Osteoblast (primary cell): ENCODE data around the gene MVK. TPM values are rescaled to one million over a fixed set of nuclear protein-coding genes. Genes with fewer than 3 reads are reported as not detected.

Experiments
- DNase-seq: peaks from one replicate; pipeline ENCODE4 v3.0.0; 2011; ENCODE audit warnings: low spot score, mixed read lengths; ENCODE audit not compliant: insufficient read length; ENCODE audit errors: missing footprints
- H2AFZ ChIP-seq: 2 replicates; pipeline ENCODE4 v1.6.0; 2011; ENCODE audit warnings: mild to moderate bottlenecking, low read length
- H3K27ac ChIP-seq: 2 replicates; pipeline ENCODE4 v1.5.1; 2011; ENCODE audit warnings: mild to moderate bottlenecking, low read depth, low read length, moderate library complexity
- H3K27me3 ChIP-seq: 2 replicates; pipeline ENCODE4 v1.6.0; 2012; ENCODE audit warnings: mild to moderate bottlenecking, control low read depth, inconsistent platforms, low read length, moderate library complexity; ENCODE audit not compliant: insufficient read depth
- H3K36me3 ChIP-seq: 2 replicates; pipeline ENCODE4 v1.5.1; 2011; ENCODE audit warnings: mild to moderate bottlenecking, low read length, control low read depth, moderate library complexity; ENCODE audit not compliant: insufficient read depth
- H3K4me1 ChIP-seq: 2 replicates; pipeline ENCODE4 v1.5.1; 2011; ENCODE audit warnings: mild to moderate bottlenecking, low read length, control low read depth, moderate library complexity; ENCODE audit not compliant: insufficient read depth
- H3K4me2 ChIP-seq: 2 replicates; pipeline ENCODE4 v1.6.0; 2011; ENCODE audit warnings: mild to moderate bottlenecking, low read length; ENCODE audit not compliant: insufficient read depth
- H3K4me3 ChIP-seq: fragments of 200-600 bp; sonication (generic); 3 replicates; pipeline ENCODE4 v1.5.1; 2012; ENCODE audit warnings: mild to moderate bottlenecking, low read length, inconsistent platforms; ENCODE audit not compliant: insufficient read depth
- H3K79me2 ChIP-seq: 2 replicates; pipeline ENCODE4 v1.6.0; 2012; ENCODE audit warnings: mild to moderate bottlenecking, low read length, control low read depth, inconsistent platforms; ENCODE audit not compliant: insufficient read depth
- H3K9me3 ChIP-seq: 2 replicates; pipeline ENCODE4 v1.5.1; 2011; ENCODE audit warnings: low read depth, low read length, control low read depth
- H4K20me1 ChIP-seq: 2 replicates; pipeline ENCODE4 v1.6.0; 2012; ENCODE audit warnings: mild to moderate bottlenecking, low read length, control low read depth; ENCODE audit not compliant: insufficient read depth
- CTCF ChIP-seq: IDR thresholded peaks from 2 replicates; pipeline ENCODE4 v1.5.1; 2011; ENCODE audit warnings: mild to moderate bottlenecking, low read depth, low read length, moderate library complexity; ENCODE audit errors: extremely low read depth
- total RNA-seq: library from RNA; depleted of rRNA; stranded (reverse); fragments of >200 nt; gene quantifications from 2 replicates; pipeline ENCODE4 v1.2.3, GENCODE V29; 2012

Gene MVK
- total RNA-seq, 1 donor: 31.1 TPM

GRCh38 chr12:109535863-109536250, 37.7 kb upstream of the MVK start:
- Histone ChIP-seq H2AFZ (no peak overlapping the region), H3K4me3 (no peak overlapping the region), H3K27me3 (no peaks in the 10 kb centered on the region), H3K4me2 (no peak overlapping the region), H4K20me1 (no peaks in the 10 kb centered on the region), H3K79me2 (no peaks in the 10 kb centered on the region), H3K9me3 (no peaks in the 10 kb centered on the region), H3K4me1 (peaks cover 11% of the 10 kb centered on the region), H3K36me3 (peaks cover 24% of the 10 kb centered on the region), H3K27ac (no peak overlapping the region)
- TF ChIP-seq CTCF: no peak
- DNase-seq: peak; percentile 45

DNA sequence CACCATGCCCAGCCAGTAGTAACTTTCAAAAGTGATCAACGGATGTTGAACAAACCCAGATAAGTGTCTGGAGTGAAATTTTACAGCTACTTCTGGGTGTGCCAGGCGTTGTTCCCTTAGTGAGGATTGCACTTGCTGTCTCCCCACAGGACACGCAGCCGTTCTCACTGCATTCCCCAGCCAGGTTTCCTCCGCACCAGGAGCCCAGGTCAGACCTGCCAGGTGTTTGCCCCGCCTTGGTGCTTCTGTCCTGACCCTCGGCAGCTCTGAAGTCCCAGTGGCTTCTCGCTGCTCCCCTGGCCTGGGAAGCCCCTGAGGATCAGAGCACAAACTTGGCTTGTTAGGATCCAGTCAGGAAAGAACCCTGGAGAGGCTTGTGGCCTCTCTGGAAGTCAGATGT, 36.5 kb upstream of the MVK start:
- Histone ChIP-seq H4K20me1 (no peaks in the 10 kb centered on the region), H3K4me1 (peaks cover 16% of the 10 kb centered on the region), H3K4me2 (no peak overlapping the region), H2AFZ (no peak overlapping the region), H3K27ac (no peak overlapping the region), H3K79me2 (no peaks in the 10 kb centered on the region), H3K4me3 (no peak overlapping the region), H3K36me3 (peaks cover 12% of the 10 kb centered on the region), H3K27me3 (no peaks in the 10 kb centered on the region), H3K9me3 (no peaks in the 10 kb centered on the region)
- TF ChIP-seq CTCF: no peak
- peak; percentile 46 for DNase-seq

GRCh38 chr12:109538191-109538863, 35.3 kb upstream of the MVK start:
- H3K9me3 ChIP-seq: no peaks in the 10 kb centered on the region
- TF ChIP-seq CTCF: no peak
- no peaks in the 10 kb centered on the region for H3K79me2 ChIP-seq
- DNase-seq: no peak
- no peaks in the 10 kb centered on the region for H4K20me1 ChIP-seq
- H3K27ac ChIP-seq: no peak overlapping the region
- H3K36me3 ChIP-seq: peaks cover 9% of the 10 kb centered on the region
- H3K4me1 ChIP-seq: peaks cover 16% of the 10 kb centered on the region
- no peak overlapping the region for H2AFZ ChIP-seq
- no peak overlapping the region for H3K4me3 ChIP-seq
- no peaks in the 10 kb centered on the region for H3K27me3 ChIP-seq
- no peak overlapping the region for H3K4me2 ChIP-seq

GRCh38 chr12:109539508-109539907, 34.1 kb upstream of the MVK start:
- no peak for TF ChIP-seq CTCF
- peaks cover 18% of the 10 kb centered on the region for H3K4me1 ChIP-seq
- H2AFZ ChIP-seq: peak overlapping the region; percentile 14
- no peaks in the 10 kb centered on the region for H3K79me2 ChIP-seq
- H3K4me3 ChIP-seq: peak overlapping the region; percentile 29
- no peaks in the 10 kb centered on the region for H3K9me3 ChIP-seq
- H3K4me2 ChIP-seq: peak overlapping the region; percentile 41
- peak; percentile 95 for DNase-seq
- peaks cover 5% of the 10 kb centered on the region for H3K36me3 ChIP-seq
- H3K27ac ChIP-seq: no peak overlapping the region
- no peaks in the 10 kb centered on the region for H3K27me3 ChIP-seq
- no peaks in the 10 kb centered on the region for H4K20me1 ChIP-seq
